Transverse colon (tissue), 3 donors: ENCODE measurements around the gene SELENON.

Experiments
- CTCF ChIP-seq, 5 experiments: fragments of 200-600 bp in 3 of 5; fragments of 450-650 bp in 2 of 5; sonication (generic) in 3 of 5; IDR thresholded peaks; 1 replicate in 2 of 5; 2 replicates in 3 of 5; pipeline ENCODE4 v1.5.1; 2016 to 2017; ENCODE audit warnings: antibody characterized with exemption in 5 of 5, inconsistent platforms in 3 of 5, mild to moderate bottlenecking in 2 of 5, moderate library complexity in 1 of 5
- POLR2A ChIP-seq: fragments of 450-650 bp; IDR thresholded peaks from one replicate; pipeline ENCODE4 v1.6.1; 2016; ENCODE audit warnings: antibody characterized with exemption, mild to moderate bottlenecking, moderate library complexity

GRCh38 chr1:25799352-25799934, 550 bp upstream of the SELENON start:
- TF ChIP-seq CTCF (IDR thresholded peaks at IDR 0.05) = no peak
- TF ChIP-seq POLR2A = no peak
